ENCODE results near the gene PACSIN1.

The PACSIN1 gene, protein sequence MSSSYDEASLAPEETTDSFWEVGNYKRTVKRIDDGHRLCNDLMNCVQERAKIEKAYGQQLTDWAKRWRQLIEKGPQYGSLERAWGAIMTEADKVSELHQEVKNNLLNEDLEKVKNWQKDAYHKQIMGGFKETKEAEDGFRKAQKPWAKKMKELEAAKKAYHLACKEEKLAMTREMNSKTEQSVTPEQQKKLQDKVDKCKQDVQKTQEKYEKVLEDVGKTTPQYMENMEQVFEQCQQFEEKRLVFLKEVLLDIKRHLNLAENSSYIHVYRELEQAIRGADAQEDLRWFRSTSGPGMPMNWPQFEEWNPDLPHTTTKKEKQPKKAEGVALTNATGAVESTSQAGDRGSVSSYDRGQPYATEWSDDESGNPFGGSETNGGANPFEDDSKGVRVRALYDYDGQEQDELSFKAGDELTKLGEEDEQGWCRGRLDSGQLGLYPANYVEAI

GRCh38 chr6:34465531-34466241 is at the start of gene PACSIN1:
Gene PACSIN1, plus strand, starts transcription at chr6:34466076. Its CDS starts 60,230 bp downstream, at chr6:34526306.
- Histone ChIP-seq H3K4me3 (ENCODE audit: severe bottlenecking) (peak within 1 kb of the TSS; percentile 27), H3K27me3 (ENCODE audit: insufficient read depth, poor library complexity, severe bottlenecking) (no peaks in the 10 kb centered on the region), H3K4me1 (ENCODE audit: insufficient read depth, poor library complexity, severe bottlenecking) (no peaks in the 10 kb centered on the region), H3K9me3 (ENCODE audit: severe bottlenecking) (no peaks in the 10 kb centered on the region), H3K36me3 (ENCODE audit: low read depth) (no peaks in the 10 kb centered on the region), H3K27ac (ENCODE audit: poor library complexity, severe bottlenecking) (no peak within 1 kb of the TSS)
- DNase-seq (ENCODE audit: low spot score) (no peak), ATAC-seq (ENCODE audit: low read depth) (peak; percentile 74)
- no peak for TF ChIP-seq CTCF (IDR thresholded peaks at IDR 0.05; ENCODE audit: poor library complexity, severe bottlenecking)

- ATAC-seq (ENCODE audit: low read depth): no peak
- peaks cover 61% of the 10 kb centered on the region for H3K36me3 ChIP-seq (ENCODE audit: low read depth)
Observed at GRCh38 chr6:34416877-34417371, 49.0 kb upstream of the PACSIN1 start.

GRCh38 chr6:34418367-34418766 is 47.5 kb upstream of the PACSIN1 start:
- no peak overlapping the region for H3K27ac ChIP-seq (ENCODE audit: poor library complexity, severe bottlenecking)
- no peak for ATAC-seq (ENCODE audit: low read depth)

More at GRCh38 chr6:34416877-34417371, 49.0 kb upstream of the PACSIN1 start:
- DNase-seq (ENCODE audit: low spot score): no peak
- Histone ChIP-seq H3K4me1 (ENCODE audit: insufficient read depth, poor library complexity, severe bottlenecking) (peaks cover 7% of the 10 kb centered on the region), H3K27me3 (ENCODE audit: insufficient read depth, poor library complexity, severe bottlenecking) (no peaks in the 10 kb centered on the region), H3K4me3 (ENCODE audit: severe bottlenecking) (no peak overlapping the region), H3K27ac (ENCODE audit: poor library complexity, severe bottlenecking) (no peak overlapping the region), H3K9me3 (ENCODE audit: severe bottlenecking) (no peaks in the 10 kb centered on the region)
- no peak for TF ChIP-seq CTCF (IDR thresholded peaks at IDR 0.05; ENCODE audit: poor library complexity, severe bottlenecking)

GRCh38 chr6:34423254-34423653 is 42.6 kb upstream of the PACSIN1 start:
- Histone ChIP-seq H3K4me1 (ENCODE audit: insufficient read depth, poor library complexity, severe bottlenecking) (peaks cover 3% of the 10 kb centered on the region), H3K36me3 (ENCODE audit: low read depth) (peaks cover 70% of the 10 kb centered on the region), H3K4me3 (ENCODE audit: severe bottlenecking) (no peak overlapping the region), H3K27me3 (ENCODE audit: insufficient read depth, poor library complexity, severe bottlenecking) (no peaks in the 10 kb centered on the region), H3K9me3 (ENCODE audit: severe bottlenecking) (no peaks in the 10 kb centered on the region), H3K27ac (ENCODE audit: poor library complexity, severe bottlenecking) (no peak overlapping the region)
- DNase-seq (ENCODE audit: low spot score) (no peak), ATAC-seq (ENCODE audit: low read depth) (no peak)
- no peak for TF ChIP-seq CTCF (IDR thresholded peaks at IDR 0.05; ENCODE audit: poor library complexity, severe bottlenecking)

More at GRCh38 chr6:34418367-34418766, 47.5 kb upstream of the PACSIN1 start:
- no peaks in the 10 kb centered on the region for H3K9me3 ChIP-seq (ENCODE audit: severe bottlenecking)
- H3K4me3 ChIP-seq (ENCODE audit: severe bottlenecking): no peak overlapping the region
- TF ChIP-seq CTCF (IDR thresholded peaks at IDR 0.05; ENCODE audit: poor library complexity, severe bottlenecking): no peak
- peaks cover 75% of the 10 kb centered on the region for H3K36me3 ChIP-seq (ENCODE audit: low read depth)
- DNase-seq (ENCODE audit: low spot score): no peak
- no peaks in the 10 kb centered on the region for H3K27me3 ChIP-seq (ENCODE audit: insufficient read depth, poor library complexity, severe bottlenecking)
- no peaks in the 10 kb centered on the region for H3K4me1 ChIP-seq (ENCODE audit: insufficient read depth, poor library complexity, severe bottlenecking)

Measured in RWPE2 (cell line).